MCF 10A (cell line): ENCODE results near the gene LPA. TPM values are rescaled to one million over a fixed set of nuclear protein-coding genes. Genes with fewer than 3 reads are reported as not detected.

Experiments used
- BruUV-seq: library from RNA; stranded (reverse); fragments of 400-500 nt; replicated peaks from 2 replicates; lab custom pipeline; 2021; lab: Mats Ljungman, UMichigan
- CTCF ChIA-PET: fragments of 300-600 bp; sonication (Branson Sonifier 250); formaldehyde crosslinking; extraction: SDS; loops from one replicate; lab custom pipeline; 2021; ENCODE audit warnings: antibody characterized with exemption, inconsistent platforms; lab: Yijun Ruan, JAX
- POLR2A ChIA-PET: fragments of 300-600, 350-650 bp; sonication (Branson Sonifier 250); formaldehyde crosslinking; extraction: SDS; loops from one replicate; lab custom pipeline; 2020; ENCODE audit warnings: antibody characterized with exemption, inconsistent platforms; lab: Yijun Ruan, JAX
- DNase-seq: peaks from one replicate; pipeline ENCODE4 v3.0.0-alpha.2; 2018; ENCODE audit not compliant: unreplicated experiment
- H3K27ac Mint-ChIP-seq: one replicate; pipeline ENCODE4 v1.8.0; 2022; ENCODE audit warnings: mild to moderate bottlenecking, low read depth, mixed read lengths; ENCODE audit not compliant: unreplicated experiment
- H3K27me3 Mint-ChIP-seq: one replicate; pipeline ENCODE4 v1.8.0; 2022; ENCODE audit warnings: mixed read lengths; ENCODE audit not compliant: insufficient read depth, unreplicated experiment
- H3K36me3 Mint-ChIP-seq: one replicate; pipeline ENCODE4 v1.8.0; 2022; ENCODE audit warnings: mild to moderate bottlenecking, moderate library complexity, mixed read lengths; ENCODE audit not compliant: insufficient read depth, unreplicated experiment
- H3K4me1 Mint-ChIP-seq: one replicate; pipeline ENCODE4 v1.8.0; 2022; ENCODE audit warnings: mixed read lengths; ENCODE audit not compliant: insufficient read depth, unreplicated experiment
- H3K4me3 Mint-ChIP-seq: one replicate; pipeline ENCODE4 v1.8.0; 2022; ENCODE audit warnings: mild to moderate bottlenecking, moderate library complexity, mixed read lengths; ENCODE audit not compliant: unreplicated experiment
- H3K9me3 Mint-ChIP-seq: one replicate; pipeline ENCODE4 v1.8.0; 2022; ENCODE audit warnings: mixed read lengths; ENCODE audit not compliant: unreplicated experiment
- intact Hi-C: fragments of 100-400 bp; cut with micrococcal nuclease; formaldehyde crosslinking; loops from 2 replicates; pipeline ENCODE4 v1.14.1; 2022
- total RNA-seq: library from RNA; stranded (reverse); gene quantifications from 2 replicates; pipeline ENCODE4 v1.2.3, GENCODE V29; 2022
- TF ChIP-seq, protein P1 (sequence below): fragments of 200-600 bp; IDR thresholded peaks from one replicate; pipeline ENCODE4 v1.8.0; 2022; ENCODE audit warnings: antibody characterized with exemption, mild to moderate bottlenecking; ENCODE audit not compliant: unreplicated experiment

The LPA gene
- total RNA-seq, 1 experiment from 2014 or later: not detected

DNA sequence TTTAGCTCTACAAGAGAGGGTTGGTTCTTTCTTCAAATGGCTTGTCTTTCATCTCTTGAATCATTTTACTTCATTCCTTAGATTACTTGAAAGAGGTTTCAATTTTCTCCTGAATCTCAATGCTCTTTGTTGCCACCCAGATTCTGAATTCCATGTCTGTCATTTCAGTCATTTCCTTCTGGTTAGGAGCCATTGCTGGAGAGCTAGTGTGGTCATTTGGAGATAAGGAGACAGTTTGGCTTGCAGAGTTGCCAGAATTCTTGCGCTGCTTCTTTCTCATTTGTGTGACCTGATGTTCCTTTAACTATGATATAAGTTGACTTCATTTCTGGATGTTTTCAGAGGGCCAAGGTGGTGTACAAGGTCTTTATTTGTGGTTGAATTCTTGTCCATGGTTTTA lies 158.1 kb downstream of the LPA start:
- no peaks in the 10 kb centered on the region for H3K4me1 Mint-ChIP-seq
- H3K27ac Mint-ChIP-seq: no peak overlapping the region
- H3K27me3 Mint-ChIP-seq: no peaks in the 10 kb centered on the region
- no peak overlapping the region for H3K4me3 Mint-ChIP-seq
- no peaks in the 10 kb centered on the region for H3K9me3 Mint-ChIP-seq
- TF ChIP-seq, protein P1, sequence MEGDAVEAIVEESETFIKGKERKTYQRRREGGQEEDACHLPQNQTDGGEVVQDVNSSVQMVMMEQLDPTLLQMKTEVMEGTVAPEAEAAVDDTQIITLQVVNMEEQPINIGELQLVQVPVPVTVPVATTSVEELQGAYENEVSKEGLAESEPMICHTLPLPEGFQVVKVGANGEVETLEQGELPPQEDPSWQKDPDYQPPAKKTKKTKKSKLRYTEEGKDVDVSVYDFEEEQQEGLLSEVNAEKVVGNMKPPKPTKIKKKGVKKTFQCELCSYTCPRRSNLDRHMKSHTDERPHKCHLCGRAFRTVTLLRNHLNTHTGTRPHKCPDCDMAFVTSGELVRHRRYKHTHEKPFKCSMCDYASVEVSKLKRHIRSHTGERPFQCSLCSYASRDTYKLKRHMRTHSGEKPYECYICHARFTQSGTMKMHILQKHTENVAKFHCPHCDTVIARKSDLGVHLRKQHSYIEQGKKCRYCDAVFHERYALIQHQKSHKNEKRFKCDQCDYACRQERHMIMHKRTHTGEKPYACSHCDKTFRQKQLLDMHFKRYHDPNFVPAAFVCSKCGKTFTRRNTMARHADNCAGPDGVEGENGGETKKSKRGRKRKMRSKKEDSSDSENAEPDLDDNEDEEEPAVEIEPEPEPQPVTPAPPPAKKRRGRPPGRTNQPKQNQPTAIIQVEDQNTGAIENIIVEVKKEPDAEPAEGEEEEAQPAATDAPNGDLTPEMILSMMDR: no peak
- DNase-seq: no peak
- BruUV-seq: no TSS peak
- ChIA-PET POLR2A (no interaction called here), CTCF (interaction anchor here (0.6 to 3.6 kb wide), 2 partner anchors 14 to 56 kb away, joined by 5 to 15 read pairs; no protein-coding TSS in a partner anchor)
- intact Hi-C loops: no loop called here
- H3K36me3 Mint-ChIP-seq: no peaks in the 10 kb centered on the region

GRCh38 chr6:160500639-160501038 lies 163.4 kb downstream of the LPA start:
- intact Hi-C loops: no loop called here
- Mint-ChIP-seq H3K4me3 (no peak overlapping the region), H3K27me3 (no peaks in the 10 kb centered on the region)

DNA sequence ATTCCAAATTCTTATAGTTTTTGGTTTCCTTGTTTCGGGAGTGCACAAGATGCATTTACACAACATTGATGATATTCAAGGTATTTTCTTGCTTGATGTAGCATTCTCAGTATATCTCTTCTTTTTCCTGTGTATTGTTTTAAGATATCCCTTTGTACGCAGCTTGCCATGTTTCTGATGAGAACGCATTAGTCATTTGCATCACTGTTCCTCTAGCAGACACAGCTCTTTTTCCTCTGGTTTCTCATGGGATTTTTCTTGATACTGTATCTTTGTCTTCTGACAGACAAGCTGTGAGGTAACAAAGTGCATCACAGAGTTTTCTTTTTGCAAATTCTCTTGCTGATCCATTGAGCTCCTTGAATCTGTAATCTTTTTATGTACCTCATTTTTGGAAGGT lies 169.5 kb downstream of the LPA start:
- intact Hi-C loops: no loop called here
- no peak for DNase-seq
- ChIA-PET CTCF (no interaction called here), POLR2A (no interaction called here)
- TF ChIP-seq, protein P1: no peak
- Mint-ChIP-seq H3K4me3 (no peak overlapping the region), H3K27me3 (no peaks in the 10 kb centered on the region), H3K36me3 (no peaks in the 10 kb centered on the region), H3K9me3 (no peaks in the 10 kb centered on the region), H3K4me1 (no peaks in the 10 kb centered on the region), H3K27ac (no peak overlapping the region)
- no TSS peak for BruUV-seq

More at GRCh38 chr6:160500639-160501038, 163.4 kb downstream of the LPA start:
- TF ChIP-seq, protein P1: no peak
- BruUV-seq: no TSS peak
- no peaks in the 10 kb centered on the region for H3K4me1 Mint-ChIP-seq
- H3K36me3 Mint-ChIP-seq: no peaks in the 10 kb centered on the region
- H3K27ac Mint-ChIP-seq: no peak overlapping the region
- POLR2A ChIA-PET: no interaction called here
- DNase-seq: no peak
- CTCF ChIA-PET: interaction anchor here (0.7 to 2.1 kb wide), 3 partner anchors 19 to 33 kb away, joined by 3 to 4 read pairs (median 3); no protein-coding TSS in a partner anchor
- no peaks in the 10 kb centered on the region for H3K9me3 Mint-ChIP-seq

GRCh38 chr6:160489091-160489490 lies 175.0 kb downstream of the LPA start:
- TF ChIP-seq, protein P1: no peak
- ChIA-PET POLR2A (no interaction called here), CTCF (interaction anchor here (1.6 kb wide), 1 partner anchor 31 kb away, joined by 7 read pairs; no protein-coding TSS in a partner anchor)
- no peak overlapping the region for H3K4me3 Mint-ChIP-seq
- no peaks in the 10 kb centered on the region for H3K4me1 Mint-ChIP-seq
- no peak overlapping the region for H3K27ac Mint-ChIP-seq
- H3K36me3 Mint-ChIP-seq: no peaks in the 10 kb centered on the region
- BruUV-seq: no TSS peak
- H3K27me3 Mint-ChIP-seq: no peaks in the 10 kb centered on the region
- no peaks in the 10 kb centered on the region for H3K9me3 Mint-ChIP-seq
- intact Hi-C loops: no loop called here
- no peak for DNase-seq
